GM18870 (cell line): Measurements from ENCODE around the gene SLC17A9.
"Not testable (repeated sequence)": the region's sequence is repeated elsewhere in the genome, so short reads cannot be mapped to it uniquely, and the experiment has no call there.

Source experiments
- ATAC-seq: cut with Tn5 transposase; IDR thresholded peaks from one replicate; pipeline ENCODE4 v1.9.1; 2021; ENCODE audit warnings: moderate library complexity; ENCODE audit not compliant: unreplicated experiment

The SLC17A9 gene

DNA sequence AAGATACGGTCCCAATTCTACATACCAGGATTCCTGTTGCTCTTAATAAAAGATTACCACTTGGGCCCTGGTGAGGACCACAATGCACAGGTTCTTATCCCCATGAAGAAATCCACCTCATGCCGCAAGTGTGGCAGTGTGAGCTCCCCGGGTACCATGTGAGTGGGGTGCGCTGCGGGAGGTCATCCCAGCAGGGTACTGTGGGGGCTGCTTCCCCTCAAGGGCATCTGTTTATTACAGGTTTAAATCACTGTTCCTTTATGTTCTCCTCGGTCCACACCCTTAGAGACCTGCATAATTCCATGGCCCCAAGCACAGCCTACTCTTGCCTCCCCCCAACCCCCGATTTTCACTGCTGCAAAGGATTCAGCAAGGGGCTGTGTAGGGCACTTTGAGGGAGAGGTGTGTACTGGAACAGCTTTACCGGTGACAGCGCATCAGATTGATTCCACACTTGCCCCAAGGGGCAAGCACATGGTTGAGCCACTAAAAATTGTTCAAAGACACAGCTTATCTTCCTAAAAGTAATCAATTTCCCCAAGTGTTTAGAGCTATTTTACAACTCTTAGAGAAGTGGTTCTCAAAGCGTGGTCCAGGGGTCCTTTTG is 32.4 kb upstream of the SLC17A9 start:
- ATAC-seq: no peak

- no peak for ATAC-seq
Measured at GRCh38 chr20:62921119-62921687, 31.3 kb upstream of the SLC17A9 start.

GRCh38 chr20:62922451-62922921 is 30.0 kb upstream of the SLC17A9 start:
- no peak for ATAC-seq

DNA sequence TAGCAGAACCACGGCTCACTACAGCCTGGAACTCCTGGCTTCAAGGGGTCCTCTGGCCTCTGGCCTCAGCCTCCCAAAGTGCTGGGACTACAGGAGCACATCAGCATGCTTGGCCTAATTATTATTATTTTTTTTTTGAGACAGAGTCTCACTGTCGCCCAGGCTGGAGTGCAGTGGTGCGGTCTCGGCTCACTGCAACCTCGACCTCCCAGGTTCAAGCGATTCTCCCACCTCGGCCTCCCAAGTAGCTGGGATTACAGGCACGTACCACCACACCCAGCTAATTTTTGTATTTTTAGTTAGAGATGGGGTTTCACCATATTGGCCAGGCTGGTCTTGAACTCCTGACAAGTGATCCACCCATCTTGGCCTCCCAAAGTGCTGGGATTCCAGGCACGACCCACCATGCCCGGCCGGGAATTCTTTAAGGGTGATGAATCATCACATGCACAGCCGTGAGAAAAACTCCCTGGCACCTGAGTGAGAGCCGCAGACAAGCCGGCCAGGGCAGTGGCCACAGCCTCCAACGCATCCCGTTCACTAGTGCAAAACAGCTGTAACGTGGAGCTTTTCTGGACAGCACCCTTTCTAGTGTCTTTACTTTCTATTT is 29.3 kb upstream of the SLC17A9 start:
- not testable (repeated sequence) for ATAC-seq

- ATAC-seq: no peak
Measured at GRCh38 chr20:62923669-62924441, 28.7 kb upstream of the SLC17A9 start.

GRCh38 chr20:62924442-62925075 is 27.9 kb upstream of the SLC17A9 start:
- ATAC-seq: no peak

GRCh38 chr20:62925076-62925419 is 27.5 kb upstream of the SLC17A9 start:
- no peak for ATAC-seq

GRCh38 chr20:62925420-62926228 is 26.9 kb upstream of the SLC17A9 start:
- no peak for ATAC-seq

- no peak for ATAC-seq
Measured at GRCh38 chr20:62926229-62927127, 26.0 kb upstream of the SLC17A9 start, which contains the start of gene DIDO1. TSS of gene DIDO1 (minus strand) at chr20:62926505.

- no peak for ATAC-seq
Measured at GRCh38 chr20:62927128-62927705, 25.3 kb upstream of the SLC17A9 start.

- no peak for ATAC-seq
Measured at GRCh38 chr20:62928246-62928939, 24.1 kb upstream of the SLC17A9 start.

- ATAC-seq: no peak
Measured at GRCh38 chr20:62929051-62929538, 23.4 kb upstream of the SLC17A9 start.

DNA sequence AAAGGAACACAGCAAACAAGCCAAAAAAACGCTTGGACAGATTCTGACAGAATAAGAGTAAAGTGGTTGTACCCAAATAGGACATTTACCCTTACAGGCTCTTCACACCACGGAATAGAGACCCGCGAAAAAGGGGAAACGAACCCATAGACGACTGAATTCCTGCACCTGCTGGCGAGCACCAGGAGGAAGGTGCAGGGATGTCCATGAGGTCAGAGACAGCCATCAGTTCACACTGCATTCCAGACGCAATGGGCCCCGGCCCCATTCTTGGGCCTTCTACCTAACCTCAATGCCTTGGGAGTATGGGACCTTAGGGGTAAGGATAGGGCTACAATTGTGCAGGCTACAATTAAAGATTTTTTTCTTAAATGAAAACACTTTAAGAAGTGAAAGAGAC is 21.0 kb upstream of the SLC17A9 start:
- no peak for ATAC-seq

- no peak for ATAC-seq
Measured at GRCh38 chr20:62933966-62934365, 18.5 kb upstream of the SLC17A9 start.

DNA sequence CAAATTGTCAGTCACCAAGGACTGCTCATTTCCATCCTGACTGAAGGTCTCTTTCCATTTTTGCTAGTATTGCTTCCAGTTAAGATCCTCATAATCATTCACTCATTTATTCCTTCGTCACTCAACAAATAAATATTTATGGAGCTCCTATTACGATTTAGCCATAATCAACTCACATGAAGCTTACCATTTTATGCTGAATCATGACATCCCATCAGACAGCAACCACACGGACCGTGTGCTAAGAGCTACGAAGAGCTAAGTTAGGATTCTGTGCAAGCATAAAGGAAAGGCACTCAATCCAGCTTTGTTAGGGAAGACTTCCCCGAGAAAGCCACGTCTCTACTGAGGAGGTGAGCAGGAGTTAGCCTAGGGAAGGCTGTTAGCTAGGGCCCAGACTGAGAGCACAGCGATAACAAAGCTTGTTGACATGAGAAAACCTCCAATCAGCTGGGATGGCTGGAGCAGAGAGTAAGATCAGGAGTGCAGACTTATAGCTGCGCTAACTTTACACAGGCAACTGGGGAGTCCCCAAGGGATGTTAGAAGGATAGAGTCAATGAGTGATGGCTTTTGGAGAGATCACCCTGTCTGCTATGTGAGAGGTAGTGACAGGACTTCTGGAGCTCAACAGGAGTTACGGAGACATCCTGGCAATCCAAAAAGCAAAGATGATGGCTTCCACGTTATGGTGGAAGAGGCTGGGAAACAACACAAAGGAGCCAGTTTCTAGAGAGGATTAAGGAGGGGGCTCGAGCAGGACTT is 17.1 kb upstream of the SLC17A9 start:
- ATAC-seq: no peak

DNA sequence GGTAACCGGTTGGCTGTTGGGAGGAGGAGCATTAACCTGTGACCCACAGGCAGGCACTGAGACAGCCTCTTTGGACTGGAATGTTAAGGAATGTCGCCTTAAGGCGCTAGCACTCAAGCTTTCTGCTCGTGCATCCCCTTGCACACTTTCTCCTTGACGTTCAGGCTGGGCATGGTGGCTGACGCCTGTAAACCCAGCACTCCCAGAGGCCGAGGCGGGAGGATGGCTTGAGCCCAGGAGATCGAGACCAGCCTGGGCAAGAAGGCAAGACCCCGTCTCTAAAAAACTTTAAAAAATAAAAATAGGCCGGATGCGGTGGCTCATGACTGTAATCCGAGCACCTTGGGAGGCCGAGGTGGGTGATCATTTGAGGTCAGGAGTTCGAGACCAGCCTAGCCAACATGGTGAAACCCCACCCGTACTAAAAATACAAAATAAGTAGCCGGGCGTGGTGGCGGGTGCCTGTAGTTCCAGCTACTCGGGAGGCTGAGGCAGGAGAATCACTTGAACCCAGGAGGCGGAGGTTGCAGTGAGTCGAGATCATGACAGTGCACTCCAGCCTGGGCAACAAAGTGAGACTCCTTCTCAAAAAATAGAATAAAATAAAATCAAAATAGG is 16.4 kb upstream of the SLC17A9 start:
- no peak for ATAC-seq
